ENCODE results near the gene LMO7.
"Not testable (repeated sequence)": the region's sequence is repeated elsewhere in the genome, so short reads cannot be mapped to it uniquely, and the experiment has no call there.

LMO7 gene

DNA sequence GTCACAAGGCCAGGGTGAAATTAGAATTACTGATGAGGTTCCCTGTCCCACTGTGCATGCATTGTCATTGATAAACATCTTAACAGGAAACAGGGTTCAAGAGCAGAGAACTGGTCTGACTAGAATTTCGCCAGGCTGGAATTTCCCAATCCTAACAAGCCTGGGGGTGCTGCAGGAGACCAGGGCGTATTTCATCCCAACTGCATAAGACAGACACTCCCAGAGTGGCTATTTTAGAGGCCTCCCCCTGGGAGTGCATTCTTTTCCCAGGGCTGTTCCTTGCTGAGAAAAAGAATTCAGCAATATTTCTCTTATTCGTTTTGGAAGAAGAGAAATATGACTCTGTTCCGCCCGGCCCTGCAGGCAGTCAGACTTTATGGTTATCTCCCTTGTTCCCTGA, 144.0 kb downstream of the LMO7 start:
- DNase-seq: not testable (repeated sequence)

DNA sequence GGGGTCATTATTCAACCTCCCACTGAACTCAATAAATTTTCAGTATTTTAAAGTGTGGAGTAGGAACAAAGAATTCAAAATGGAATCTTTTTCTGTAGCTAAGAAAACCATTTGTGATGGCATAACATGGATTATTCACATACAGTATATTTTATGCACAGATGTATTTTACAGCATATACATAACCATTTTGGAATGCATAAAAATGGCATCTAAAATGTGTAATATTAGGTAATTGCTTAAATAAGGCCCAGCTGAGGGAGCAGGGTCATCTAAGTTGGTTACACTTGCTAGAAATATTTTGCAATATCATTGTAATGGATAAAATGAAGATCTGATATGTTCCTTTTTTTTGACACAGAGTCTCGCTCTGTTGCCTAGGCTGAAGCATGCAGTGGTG, 146.9 kb downstream of the LMO7 start:
- no peak for DNase-seq

DNA sequence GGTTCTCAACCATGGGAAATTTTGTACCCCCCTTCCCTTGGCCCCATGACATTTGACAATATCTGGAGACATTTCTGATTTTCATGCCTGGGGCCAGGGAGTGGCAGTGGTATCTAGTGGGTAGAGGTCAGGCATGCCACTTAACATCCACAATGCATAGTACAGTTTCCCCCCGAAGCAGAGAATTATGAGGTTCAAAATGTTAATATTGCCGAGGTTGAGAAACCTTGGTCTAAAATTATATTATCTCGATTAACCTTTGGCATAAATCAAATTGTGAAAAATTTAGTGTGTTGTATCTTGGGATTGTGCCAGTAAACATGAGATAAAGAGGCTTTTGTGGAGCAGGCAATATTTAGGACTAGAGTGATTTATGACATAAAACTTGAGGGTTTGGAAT, 147.9 kb downstream of the LMO7 start:
- DNase-seq: no peak

DNA sequence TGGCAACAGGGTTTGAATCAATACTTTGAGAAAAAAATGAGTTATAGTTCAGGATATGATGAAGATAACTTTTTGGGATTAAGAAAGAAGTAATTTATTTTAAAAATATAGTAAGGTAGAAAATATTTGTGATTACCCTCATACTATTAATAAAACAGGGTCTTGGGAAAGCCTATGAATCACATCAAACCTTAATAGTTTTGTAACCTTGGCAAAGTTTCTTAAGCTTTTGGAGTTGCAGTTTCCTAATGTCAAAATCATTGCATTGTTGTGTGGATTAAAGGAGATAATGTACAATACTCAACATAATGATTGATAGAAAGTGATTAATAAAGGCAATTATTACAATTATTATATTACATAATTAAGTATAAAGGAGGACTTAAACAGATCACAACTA, 149.0 kb downstream of the LMO7 start:
- no peak for DNase-seq

DNA sequence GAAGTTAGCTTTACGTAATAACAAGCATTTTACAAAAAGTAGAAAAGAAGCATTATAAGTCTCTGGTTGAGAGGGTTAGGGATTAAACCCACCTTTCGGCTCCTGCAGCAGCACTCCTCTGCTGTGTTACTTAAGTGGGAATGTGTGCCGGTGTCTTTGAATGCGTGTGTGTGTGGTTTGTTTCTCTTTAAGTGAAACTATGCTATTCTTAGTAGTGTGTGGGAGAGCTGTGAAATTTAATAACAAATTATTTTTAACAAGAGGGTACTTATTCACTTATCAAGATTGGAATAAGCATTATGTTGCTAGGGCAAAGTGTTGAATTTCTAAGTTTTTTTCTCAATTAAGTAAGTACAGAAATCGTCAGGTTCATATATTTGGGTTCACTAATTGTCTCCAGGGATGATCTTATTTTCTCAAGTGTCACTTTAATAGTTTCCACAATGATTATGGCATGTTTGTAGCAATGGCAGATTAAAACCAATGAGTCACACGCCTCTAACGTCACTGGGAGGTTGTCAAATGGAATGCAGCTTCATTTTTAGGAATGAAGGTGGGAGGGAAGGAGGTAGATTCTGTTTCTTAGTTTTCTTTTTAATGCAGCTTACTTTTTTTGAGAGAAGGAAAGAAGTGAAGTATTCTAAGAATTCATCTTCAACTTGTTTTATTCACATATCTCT, 151.3 kb downstream of the LMO7 start:
- DNase-seq: no peak

DNA sequence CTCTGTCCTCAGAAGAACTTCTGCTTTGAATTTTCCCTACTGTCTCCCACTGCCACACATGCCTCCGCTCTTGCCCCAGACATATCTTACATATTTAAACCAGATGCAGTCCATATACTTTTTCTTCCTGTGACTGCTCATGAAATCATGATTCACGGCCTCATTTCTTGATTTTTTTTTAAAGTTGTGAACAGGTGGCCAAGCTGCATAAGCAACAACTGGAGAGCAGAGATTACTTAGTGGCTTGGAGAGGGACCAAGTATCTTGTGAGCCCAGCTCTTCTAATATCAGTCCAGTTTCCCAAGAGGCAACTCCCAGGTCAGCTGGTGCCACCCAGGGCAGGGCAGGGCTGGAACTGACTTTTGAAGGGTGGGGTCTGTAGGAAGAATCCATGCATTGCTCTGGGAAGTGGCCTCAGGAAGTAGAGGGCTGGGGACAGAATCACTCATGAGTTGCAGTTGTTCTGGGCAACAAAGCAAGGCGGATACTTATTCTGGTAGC, 152.4 kb downstream of the LMO7 start:
- no peak for DNase-seq

DNA sequence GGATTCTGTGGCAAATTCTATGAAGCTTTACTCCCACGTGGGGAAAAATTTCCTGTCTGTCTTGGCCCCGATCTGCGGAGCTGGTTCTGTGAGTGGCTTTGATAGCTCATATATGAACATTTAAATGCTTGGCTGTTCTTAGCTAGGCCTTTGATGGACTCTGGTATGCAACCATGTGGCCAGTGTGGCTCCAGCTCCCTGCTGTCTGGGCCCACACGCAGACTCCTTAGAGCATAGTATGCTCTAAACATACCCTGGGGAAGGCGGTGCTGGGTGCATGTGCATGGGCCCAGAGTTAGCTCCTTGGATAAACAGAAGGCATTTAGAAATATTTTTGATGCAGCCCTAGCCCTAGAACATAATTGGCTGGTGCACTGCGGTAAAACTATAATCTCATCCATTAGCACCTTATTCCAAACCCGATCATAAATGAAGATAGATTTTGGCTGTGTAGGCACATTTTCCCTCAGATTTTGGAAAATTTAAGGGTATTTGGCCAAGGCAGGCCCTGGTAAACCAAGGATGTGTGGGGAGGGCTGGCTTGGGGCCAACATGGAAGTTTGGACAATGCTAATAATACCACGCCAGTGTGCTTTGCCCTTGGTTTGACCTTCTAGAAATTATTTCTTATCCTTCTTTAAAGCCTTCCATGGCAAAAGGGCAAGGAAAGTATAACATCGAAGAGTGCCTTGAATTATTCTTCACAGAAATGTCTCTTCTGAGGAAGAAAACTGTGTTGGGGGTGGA, 153.5 kb downstream of the LMO7 start:
- DNase-seq: no peak

DNA sequence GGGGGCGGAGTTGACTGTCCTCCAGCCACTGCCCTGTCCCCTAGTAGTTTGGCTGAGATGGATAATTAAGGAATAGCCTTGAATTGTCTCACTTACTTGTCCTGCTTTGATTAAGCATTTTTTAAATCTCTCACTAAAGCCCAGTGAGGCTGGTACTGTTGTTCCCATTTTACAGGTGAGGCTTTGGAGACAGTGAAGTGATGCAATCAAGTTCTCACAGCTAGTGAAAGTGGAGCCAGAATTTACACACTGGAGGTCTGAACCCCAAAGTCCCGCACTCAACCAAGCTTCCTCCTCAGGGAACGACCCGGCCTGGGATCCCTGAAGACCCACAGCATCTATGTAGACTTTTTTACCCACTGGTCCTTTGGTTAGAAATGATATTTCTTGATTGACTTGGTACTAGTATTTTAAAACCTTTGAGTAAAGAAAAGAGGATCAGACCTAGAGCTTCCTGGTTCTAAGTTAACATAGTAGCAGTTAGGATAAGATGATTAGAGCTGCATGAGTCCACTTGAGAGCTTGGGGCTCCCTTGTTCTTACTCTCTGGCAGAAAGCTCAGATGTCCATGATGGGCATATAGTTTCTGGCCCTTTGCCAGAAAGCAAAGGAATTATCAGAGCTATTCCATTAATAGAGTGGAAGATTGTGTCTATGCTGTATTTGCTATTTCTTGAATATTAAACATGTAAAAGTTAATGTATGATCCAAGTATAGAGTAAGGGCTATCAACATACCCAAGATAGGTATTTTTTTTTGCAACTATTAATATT, 154.3 kb downstream of the LMO7 start:
- DNase-seq: no peak

DNA sequence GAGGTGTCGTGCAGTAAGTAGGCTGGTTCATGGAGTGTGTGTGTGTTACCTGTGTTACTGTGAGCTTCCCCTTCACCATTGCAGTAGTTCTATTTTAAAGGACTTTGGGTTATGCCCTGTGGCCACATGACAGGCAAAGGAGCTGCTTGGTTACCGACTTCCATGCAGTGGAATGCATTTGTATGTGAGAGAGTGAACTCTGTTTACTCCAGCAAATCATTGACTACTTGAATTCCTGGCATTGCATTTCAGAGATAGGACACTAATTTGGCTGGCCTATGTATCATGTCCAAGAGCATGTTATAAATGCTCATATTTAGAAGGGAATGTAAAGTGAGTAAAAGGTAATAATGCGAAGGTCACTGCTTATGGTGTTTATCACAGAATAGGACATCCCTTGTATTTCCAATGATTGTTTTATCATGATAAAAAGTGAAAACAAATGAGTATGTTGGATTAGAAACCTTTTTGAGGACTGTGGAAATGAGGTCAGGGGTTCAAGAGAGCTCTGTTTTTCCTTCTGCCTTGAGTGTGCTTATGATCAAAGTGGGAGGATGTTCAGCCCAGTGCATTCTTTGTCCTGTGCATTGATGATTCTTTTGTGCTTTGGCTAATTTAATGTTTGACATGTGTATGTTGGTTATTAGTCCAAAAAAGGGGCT, 156.5 kb downstream of the LMO7 start:
- no peak for DNase-seq

DNA sequence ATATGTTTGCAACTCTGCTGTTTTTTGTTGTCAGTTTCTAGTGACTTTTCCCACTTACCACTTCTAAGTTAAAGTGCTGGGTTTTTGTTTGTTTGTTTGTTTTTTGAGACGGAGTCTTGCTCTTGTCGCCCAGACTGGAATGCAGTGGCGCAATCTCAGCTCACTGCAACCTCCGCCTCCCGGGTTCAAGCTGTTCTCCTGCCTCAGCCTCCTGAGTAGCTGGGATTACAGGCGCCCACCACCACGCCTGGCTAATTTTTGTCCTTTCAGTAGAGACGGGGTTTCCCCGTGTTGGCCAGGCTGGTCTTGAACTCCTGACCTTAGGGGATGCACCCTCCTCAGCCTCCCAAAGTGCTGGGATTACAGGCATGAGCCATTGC, 157.0 kb downstream of the LMO7 start:
- DNase-seq: not testable (repeated sequence)

DNA sequence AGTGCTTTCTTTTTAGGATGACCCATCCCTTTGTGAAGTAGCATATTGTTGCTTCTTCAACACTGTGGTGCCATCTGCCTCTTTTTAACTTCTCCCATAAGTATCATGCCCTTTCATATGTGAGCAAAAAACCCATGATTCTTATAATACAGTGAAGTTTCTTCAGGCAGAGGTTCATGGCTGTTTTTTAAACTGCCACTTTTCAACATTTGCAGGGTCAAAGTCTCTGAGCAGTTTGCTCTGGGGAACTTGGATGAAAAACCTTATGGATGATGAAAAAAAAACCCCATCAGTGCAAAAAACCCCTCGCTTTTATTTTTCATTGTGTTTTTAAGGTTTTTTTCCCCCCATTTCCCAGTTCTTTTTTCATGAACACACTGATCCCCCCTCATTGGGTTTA, 158.5 kb downstream of the LMO7 start:
- DNase-seq: no peak

DNA sequence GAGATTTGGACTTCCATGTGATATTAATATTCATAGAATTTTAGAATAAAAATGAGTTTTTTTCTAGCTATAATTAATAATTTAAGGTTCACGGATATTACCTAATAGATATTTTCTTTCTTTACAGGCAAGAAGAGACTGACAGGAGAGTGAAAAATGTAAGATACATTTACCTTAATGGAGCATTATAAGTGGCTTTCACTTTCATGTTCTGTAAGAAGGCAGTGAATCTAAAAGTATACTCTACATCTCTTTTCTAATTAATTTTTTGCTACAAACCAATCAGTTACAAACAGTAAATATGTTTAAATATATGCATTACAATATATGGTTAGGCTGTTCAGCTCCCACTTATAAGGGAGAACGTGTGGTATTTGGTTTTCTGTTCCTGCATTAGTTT, 159.1 kb downstream of the LMO7 start:
- DNase-seq: no peak

DNA sequence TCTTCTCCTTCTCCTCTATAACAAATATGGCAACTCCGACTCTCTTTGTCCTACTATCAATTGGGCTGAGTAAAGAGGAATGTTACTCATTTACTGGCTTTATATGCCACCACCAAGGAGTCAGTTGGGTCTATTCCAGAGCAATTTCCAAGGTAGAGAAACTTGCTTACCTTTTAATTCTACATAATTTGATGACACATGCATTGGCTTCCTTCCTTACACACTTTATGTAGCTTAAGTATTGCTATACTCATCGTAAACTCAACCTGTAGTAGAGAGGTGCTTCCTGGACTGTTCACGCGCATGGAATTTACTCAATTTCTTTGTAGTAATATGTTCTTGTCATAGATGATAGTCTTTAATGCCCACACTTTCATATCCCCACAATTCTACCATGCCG, 160.7 kb downstream of the LMO7 start:
- no peak for DNase-seq

DNA sequence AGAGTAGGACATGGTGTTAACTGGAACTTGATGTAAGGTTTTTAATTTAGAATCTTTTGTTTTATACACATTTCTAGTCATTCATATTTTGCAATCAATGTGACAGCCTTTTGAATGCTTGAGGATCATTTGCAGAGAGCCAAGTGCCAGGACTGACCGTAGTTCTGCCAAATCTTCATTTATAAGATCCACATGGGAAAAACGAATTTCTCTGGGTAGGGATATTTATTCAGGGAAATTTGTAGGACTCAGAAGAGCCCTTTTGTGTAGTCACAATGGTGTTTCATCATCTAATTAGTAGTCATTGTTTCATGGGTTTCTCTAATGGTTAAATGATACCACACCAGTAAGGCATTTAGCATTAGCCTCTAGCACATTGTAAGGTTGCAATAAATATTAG, 161.1 kb downstream of the LMO7 start:
- DNase-seq: no peak

DNA sequence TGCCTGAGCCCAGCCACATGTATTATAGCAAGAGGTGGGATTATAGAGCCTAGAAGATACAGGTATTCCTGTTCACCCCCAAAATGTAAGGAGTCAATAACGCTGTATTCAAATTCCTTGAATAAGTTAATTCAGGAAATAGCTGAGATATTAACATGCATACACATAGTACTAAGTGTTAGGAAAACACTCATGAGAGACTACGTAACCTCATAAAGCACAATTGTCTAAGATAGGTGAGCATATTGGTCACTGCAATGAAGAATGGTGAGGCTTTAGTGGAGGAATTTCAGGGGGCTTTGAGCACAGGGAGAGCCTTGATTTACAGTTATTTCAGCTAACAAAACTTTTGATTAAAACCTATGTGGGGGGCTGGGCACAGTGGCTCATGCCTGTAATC, 161.6 kb downstream of the LMO7 start:
- DNase-seq: no peak

DNA sequence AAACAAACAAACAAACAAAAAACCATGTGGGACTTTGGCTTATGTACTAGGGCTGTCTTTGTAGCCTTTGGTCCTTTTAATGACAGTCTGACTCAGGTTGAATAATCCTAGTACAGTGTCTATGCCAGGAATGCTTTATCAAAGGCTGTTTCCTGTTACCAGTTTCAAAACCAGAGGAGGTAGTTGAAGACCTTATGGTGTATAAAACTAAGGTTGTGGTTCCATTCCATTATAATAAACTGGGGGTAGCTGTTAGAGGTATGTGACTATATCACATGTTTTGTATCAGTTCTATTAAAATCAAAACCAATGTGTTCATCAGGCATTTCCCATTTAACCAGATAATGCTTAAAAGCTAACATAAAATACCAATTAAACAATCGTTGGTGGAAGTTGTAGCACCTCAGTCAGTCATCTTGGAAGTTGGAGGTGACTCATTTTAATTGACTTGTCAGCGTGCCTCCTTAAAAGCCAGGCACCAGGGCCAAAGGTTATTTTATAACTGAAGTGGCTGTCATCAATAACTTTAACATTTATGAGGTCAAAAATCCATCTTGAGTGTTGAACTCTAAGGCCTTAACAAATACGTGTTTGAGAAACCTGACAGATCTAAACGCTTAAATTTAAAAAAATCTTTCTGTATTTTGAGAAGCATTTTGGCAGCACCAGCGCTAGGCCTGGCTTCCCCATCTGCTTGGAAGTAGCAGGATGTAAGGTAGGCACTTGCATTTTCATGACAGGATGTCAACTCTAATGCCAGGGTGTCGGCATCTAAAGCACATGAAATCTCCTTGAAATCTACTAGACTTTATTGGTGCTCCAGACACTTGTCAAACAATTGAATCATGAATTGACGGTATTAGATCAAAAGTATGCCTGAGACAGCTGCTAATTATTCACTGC, 162.5 kb downstream of the LMO7 start:
- no peak for DNase-seq

DNA sequence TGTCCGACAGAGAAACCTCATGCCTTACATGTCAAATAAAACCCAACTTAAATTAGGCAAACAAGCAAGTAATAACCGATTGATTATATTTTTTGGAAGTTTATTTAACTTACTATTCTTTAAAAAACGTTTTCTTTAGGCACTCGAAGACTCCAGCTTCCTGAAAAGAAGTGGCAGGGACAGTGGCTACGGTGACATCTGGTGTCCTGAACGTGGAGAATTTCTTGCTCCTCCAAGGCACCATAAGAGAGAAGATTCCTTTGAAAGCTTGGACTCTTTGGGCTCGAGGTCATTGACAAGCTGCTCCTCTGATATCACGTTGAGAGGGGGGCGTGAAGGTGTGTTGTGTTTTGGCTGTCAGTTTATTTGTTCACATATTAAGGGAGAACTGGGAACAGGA, 164.4 kb downstream of the LMO7 start:
- no peak for DNase-seq

DNA sequence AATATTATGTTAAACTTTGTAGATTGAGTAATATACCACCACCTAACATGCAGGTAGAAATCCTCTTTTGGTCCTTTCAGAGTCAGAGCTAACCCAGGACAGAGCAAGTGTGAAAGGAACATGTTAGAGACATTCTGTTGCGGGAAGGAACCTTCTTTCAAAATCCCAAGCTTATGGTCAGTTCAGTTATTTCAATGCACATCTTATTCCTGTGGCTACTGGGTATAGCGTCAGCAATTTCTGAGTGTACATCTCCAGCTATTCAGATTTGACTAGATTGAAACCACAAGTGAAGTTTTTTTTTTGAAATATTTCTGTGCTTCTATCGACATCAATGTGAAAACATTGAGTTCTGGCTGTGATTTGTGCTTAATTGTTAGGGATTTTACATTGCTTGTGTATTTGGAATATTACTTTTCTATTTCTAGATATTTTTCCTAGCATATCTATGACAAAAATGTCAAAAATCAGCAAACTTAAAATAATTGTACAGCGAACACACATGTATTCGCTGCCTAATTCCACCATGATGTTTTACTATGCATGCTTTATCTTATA, 165.3 kb downstream of the LMO7 start:
- DNase-seq: no peak

DNA sequence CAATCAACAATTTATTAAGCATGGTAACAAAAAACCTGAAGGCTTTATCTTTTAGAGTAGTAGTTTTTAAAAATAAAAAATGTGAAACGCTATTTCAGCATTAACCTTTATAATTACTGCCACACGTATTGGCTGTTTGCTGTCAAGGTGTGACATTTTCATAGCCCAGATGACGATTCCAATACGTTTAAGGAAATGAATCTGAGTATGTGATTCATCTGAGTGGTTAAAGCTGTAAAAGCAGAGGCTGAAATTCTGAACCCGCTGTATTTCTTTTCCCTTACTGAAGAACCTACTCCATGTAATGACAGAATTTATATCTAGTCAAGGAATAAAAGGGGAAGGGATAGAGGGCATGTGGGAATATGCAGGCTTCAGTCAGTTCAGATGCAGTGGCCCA, 166.0 kb downstream of the LMO7 start:
- no peak for DNase-seq

DNA sequence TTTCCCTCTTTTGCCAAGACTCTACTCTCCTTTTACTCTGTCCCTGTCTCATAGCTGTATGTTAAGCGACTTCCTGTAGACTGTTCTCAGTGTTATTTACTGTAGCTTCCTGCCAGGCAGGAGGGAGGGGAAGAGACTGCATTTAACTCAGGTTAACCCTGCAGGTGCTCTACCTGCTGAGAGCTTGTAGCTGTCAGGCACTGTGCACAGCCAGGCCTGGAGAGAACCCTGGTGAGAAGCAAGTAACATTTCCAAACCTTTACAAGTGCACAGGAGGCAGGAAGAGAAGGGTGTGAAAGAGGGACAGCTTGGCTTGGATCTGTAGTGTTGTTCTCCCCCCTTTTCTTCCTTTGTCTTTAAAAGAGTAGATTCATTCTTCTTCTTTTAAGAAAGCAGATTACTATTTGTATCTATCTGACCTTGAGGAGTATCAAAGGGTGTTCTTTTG, 167.1 kb downstream of the LMO7 start:
- peak in 1 of 4 experiments; percentile 16 for DNase-seq

DNA sequence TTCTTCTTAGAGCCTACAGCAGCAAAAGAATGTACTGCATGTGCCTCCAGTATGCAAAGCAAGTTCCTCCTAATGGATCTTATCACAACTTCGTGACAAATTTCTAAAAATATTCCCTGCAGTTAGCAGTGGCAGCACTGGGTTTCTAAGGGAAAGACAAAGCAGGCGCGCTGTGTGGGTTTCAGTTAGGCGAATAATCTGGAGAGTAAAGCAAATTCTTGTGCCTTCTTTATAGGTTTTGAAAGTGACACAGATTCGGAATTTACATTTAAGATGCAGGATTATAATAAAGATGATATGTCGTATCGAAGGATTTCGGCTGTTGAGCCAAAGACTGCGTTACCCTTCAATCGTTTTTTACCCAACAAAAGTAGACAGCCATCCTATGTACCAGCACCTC, 167.9 kb downstream of the LMO7 start:
- no peak for DNase-seq

DNA sequence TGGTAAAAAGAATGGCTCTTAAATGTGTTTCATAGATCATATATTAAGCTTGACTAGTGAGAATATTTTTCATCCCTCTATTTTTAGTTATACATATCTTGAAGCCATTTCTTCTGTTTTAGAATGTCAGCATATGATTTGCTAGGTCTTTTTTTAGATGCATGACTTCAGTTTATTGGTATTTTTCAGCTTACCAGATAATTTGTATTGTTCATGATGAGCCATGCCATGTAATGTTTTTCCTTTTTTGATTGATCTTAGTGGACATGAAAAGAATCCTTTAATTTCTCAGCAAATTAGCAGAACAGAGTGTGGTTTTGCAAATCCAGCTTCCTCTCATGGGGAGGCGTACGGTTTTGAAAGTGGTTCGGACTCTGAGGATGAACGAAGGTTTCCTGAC, 168.5 kb downstream of the LMO7 start:
- DNase-seq: no peak
